CD4-positive, alpha-beta T cell (primary cell): ENCODE data around the gene SLC28A1. TPM values are rescaled to one million over a fixed set of nuclear protein-coding genes. Genes with fewer than 3 reads are reported as not detected.

Experiments
- ATAC-seq: fragments of 200-7000 bp; cut with Tn5 transposase; one replicate; pipeline ENCODE4 v1.10.0; 2022; ENCODE audit warnings: mild to moderate bottlenecking; ENCODE audit not compliant: poor library complexity
- CTCF ChIA-PET: fragments of 350-600 bp; sonication (Branson Sonifier 250); formaldehyde crosslinking; loops from one replicate; lab custom pipeline; 2021; ENCODE audit warnings: antibody characterized with exemption, inconsistent platforms; lab: Charles Lee
- POLR2A ChIA-PET: fragments of 350-600 bp; sonication (Branson Sonifier 250); formaldehyde crosslinking; loops from one replicate; lab custom pipeline; 2021; ENCODE audit warnings: antibody characterized with exemption, inconsistent platforms; lab: Charles Lee
- DNase-seq, 14 experiments: peaks; one replicate each; pipeline ENCODE4 v3.0.0-alpha.2; 2013 to 2020; ENCODE audit warnings: mixed read lengths in 2 of 14
- H3K27ac ChIP-seq, 2 donors: one replicate each; pipeline versions ENCODE4 v1.5.1 to v1.7.0; 2013; ENCODE audit warnings: low read length in 2 of 2, low read depth in 1 of 2, mild to moderate bottlenecking in 1 of 2
- H3K27me3 ChIP-seq, 2 experiments: 1 replicate in 1 of 2; 2 replicates in 1 of 2; pipeline versions ENCODE4 v1.6.1 to v1.7.0; 2013; ENCODE audit warnings: low read length in 2 of 2, control low read depth in 1 of 2, mild to moderate bottlenecking in 1 of 2, moderate library complexity in 1 of 2; ENCODE audit not compliant: insufficient read depth in 2 of 2, control insufficient read depth in 1 of 2
- H3K36me3 ChIP-seq: one replicate; pipeline ENCODE4 v1.6.1; 2013; ENCODE audit warnings: low read length, control low read depth; ENCODE audit not compliant: insufficient read depth
- H3K4me1 ChIP-seq: one replicate; pipeline ENCODE4 v1.6.1; 2013; ENCODE audit warnings: low read length, control low read depth; ENCODE audit not compliant: insufficient read depth
- H3K4me3 ChIP-seq: one replicate; pipeline ENCODE4 v1.5.1; 2013; ENCODE audit warnings: mild to moderate bottlenecking, low read length, moderate library complexity
- H3K9me3 ChIP-seq, 2 experiments: 1 replicate in 1 of 2; 2 replicates in 1 of 2; pipeline versions ENCODE4 v1.6.1 to v1.7.0; 2013; ENCODE audit warnings: low read length in 2 of 2, mild to moderate bottlenecking in 2 of 2, control low read depth in 1 of 2, moderate library complexity in 1 of 2; ENCODE audit not compliant: control insufficient read depth in 1 of 2, insufficient read depth in 1 of 2
- H3K27ac Mint-ChIP-seq: one replicate; pipeline ENCODE4 v1.8.0; 2020; ENCODE audit warnings: mixed read lengths
- H3K27me3 Mint-ChIP-seq: one replicate; pipeline ENCODE4 v1.8.0; 2021; ENCODE audit warnings: mixed read lengths
- H3K36me3 Mint-ChIP-seq: one replicate; pipeline ENCODE4 v1.8.0; 2021; ENCODE audit warnings: low read depth, mixed read lengths
- H3K4me1 Mint-ChIP-seq: one replicate; pipeline ENCODE4 v1.8.0; 2021; ENCODE audit warnings: low read depth, mixed read lengths
- H3K4me3 Mint-ChIP-seq: one replicate; pipeline ENCODE4 v1.8.0; 2020; ENCODE audit warnings: mild to moderate bottlenecking, mixed read lengths
- H3K9me3 Mint-ChIP-seq: one replicate; pipeline ENCODE4 v1.8.0; 2020; ENCODE audit warnings: mixed read lengths
- intact Hi-C, 2 experiments: fragments of 100-400 bp; cut with DNase I in 1 of 2; cut with micrococcal nuclease in 1 of 2; formaldehyde crosslinking; loops; one replicate each; pipeline versions ENCODE4 v1.15.1 to v1.9.0; 2023 to 2025; cut with DNase I, micrococcal nuclease
- total RNA-seq, 174 experiments: library from RNA in 2 of 174; stranded (reverse) in 2 of 174; gene quantifications; one replicate each; pipeline ENCODE4 v1.2.3 and lab custom pipeline; 2021 to 2026
- TF ChIP-seq, protein P1 (sequence below): fragments of 200-600 bp; IDR thresholded peaks from one replicate; pipeline ENCODE4 v1.8.0; 2022; ENCODE audit warnings: antibody characterized with exemption, mild to moderate bottlenecking

The SLC28A1 gene
- total RNA-seq, 2 experiments from 2014 or later, result not detected

DNA sequence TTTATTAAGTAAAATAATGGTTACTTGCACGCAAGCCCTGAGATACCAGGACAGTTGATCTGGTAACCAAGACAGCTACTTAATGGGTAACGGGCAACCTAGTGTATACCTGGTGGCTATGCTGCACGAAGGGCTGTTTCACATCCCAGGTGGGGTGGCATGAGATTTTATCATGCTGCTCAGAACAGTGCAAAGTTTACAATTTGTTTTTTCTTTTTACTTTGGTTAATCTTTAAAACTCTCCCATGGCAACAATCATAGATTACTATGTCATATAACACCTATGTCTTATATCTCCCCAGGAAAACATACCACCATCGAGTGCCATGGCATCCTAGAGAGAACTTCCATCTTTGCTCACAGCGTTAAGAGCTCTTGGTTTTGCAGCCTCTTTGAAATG, 32.2 kb upstream of the SLC28A1 start:
- no peak overlapping the region for H3K4me3 ChIP-seq
- Mint-ChIP-seq H3K27me3 (no peaks in the 10 kb centered on the region), H3K27ac (no peak overlapping the region), H3K9me3 (peaks cover 3% of the 10 kb centered on the region), H3K4me1 (no peaks in the 10 kb centered on the region), H3K4me3 (no peak overlapping the region), H3K36me3 (no peaks in the 10 kb centered on the region)
- H3K4me1 ChIP-seq, result no peaks in the 10 kb centered on the region
- ChIA-PET POLR2A (no interaction called here), CTCF (no interaction called here)
- no peaks in the 10 kb centered on the region for H3K36me3 ChIP-seq
- ATAC-seq, result no peak
- H3K9me3 ChIP-seq, result peaks cover 4 to 5% of the 10 kb centered on the region in 2 experiments
- TF ChIP-seq, protein P1, sequence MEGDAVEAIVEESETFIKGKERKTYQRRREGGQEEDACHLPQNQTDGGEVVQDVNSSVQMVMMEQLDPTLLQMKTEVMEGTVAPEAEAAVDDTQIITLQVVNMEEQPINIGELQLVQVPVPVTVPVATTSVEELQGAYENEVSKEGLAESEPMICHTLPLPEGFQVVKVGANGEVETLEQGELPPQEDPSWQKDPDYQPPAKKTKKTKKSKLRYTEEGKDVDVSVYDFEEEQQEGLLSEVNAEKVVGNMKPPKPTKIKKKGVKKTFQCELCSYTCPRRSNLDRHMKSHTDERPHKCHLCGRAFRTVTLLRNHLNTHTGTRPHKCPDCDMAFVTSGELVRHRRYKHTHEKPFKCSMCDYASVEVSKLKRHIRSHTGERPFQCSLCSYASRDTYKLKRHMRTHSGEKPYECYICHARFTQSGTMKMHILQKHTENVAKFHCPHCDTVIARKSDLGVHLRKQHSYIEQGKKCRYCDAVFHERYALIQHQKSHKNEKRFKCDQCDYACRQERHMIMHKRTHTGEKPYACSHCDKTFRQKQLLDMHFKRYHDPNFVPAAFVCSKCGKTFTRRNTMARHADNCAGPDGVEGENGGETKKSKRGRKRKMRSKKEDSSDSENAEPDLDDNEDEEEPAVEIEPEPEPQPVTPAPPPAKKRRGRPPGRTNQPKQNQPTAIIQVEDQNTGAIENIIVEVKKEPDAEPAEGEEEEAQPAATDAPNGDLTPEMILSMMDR, result no peak
- DNase-seq, result no peak
- no peak overlapping the region for H3K27ac ChIP-seq
- intact Hi-C loops, result no loop called here
- no peaks in the 10 kb centered on the region for H3K27me3 ChIP-seq

DNA sequence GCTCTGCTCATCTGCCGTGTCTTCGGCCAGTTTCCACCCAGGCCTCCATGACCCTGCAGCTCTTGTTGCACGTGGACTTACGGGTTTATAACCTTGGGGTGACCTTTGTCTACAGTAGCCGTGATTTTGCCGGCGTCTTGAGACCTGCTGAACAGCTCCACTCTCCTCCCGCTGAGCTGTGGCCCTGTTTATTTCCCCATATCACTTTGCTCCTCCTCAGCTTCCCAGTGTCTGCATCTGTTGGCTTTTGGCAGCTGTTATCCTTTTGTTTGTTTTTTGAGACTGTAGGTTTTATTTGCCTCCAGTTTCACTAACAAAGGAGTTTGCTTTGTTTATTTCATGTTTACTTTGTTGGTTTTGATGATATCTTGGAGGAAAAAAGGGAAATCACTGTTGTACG, 29.3 kb upstream of the SLC28A1 start:
- no peaks in the 10 kb centered on the region for H3K27me3 Mint-ChIP-seq
- H3K27me3 ChIP-seq, result no peaks in the 10 kb centered on the region
- no peak overlapping the region for H3K4me3 ChIP-seq
- H3K27ac ChIP-seq, result no peak overlapping the region
- no peak overlapping the region for H3K4me3 Mint-ChIP-seq
- intact Hi-C loops, result no loop called here
- DNase-seq, result no peak
- no peaks in the 10 kb centered on the region for H3K9me3 Mint-ChIP-seq
- no peaks in the 10 kb centered on the region for H3K9me3 ChIP-seq
- no peaks in the 10 kb centered on the region for H3K4me1 Mint-ChIP-seq
- CTCF ChIA-PET, result no interaction called here
- no peaks in the 10 kb centered on the region for H3K4me1 ChIP-seq
- H3K36me3 Mint-ChIP-seq, result no peaks in the 10 kb centered on the region
- no peak for ATAC-seq
- no peaks in the 10 kb centered on the region for H3K36me3 ChIP-seq
- no peak overlapping the region for H3K27ac Mint-ChIP-seq
- POLR2A ChIA-PET, result no interaction called here
- TF ChIP-seq, protein P1, result no peak

DNA sequence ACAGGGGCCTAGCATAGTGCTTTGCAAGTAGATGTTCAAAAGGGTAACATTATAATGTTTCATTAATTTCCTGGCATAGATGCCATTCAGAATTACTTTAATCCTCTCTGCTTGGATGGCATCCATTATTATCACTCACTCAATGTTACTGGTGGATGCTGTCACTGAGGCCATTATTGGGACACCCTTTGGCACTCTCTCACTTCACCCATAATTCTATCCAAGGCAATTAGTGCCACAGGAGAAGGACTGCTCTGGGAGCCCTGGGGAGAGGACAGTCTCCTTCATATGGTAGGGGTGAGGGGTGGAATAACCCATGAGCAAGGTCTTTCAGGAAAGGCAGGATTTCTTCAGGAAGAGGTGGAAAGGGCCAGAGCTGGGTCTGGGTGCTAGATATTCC, 28.7 kb upstream of the SLC28A1 start:
- Mint-ChIP-seq H3K27me3 (no peaks in the 10 kb centered on the region), H3K27ac (no peak overlapping the region), H3K36me3 (no peaks in the 10 kb centered on the region), H3K4me1 (no peaks in the 10 kb centered on the region), H3K9me3 (no peaks in the 10 kb centered on the region), H3K4me3 (no peak overlapping the region)
- H3K9me3 ChIP-seq, result no peaks in the 10 kb centered on the region
- POLR2A ChIA-PET, result no interaction called here
- H3K4me1 ChIP-seq, result no peaks in the 10 kb centered on the region
- no peak for DNase-seq
- no peak overlapping the region for H3K4me3 ChIP-seq
- intact Hi-C loops, result no loop called here
- CTCF ChIA-PET, result no interaction called here
- no peak for ATAC-seq
- no peak overlapping the region for H3K27ac ChIP-seq
- TF ChIP-seq, protein P1, result no peak
- no peaks in the 10 kb centered on the region for H3K27me3 ChIP-seq
- H3K36me3 ChIP-seq, result no peaks in the 10 kb centered on the region
